GM23338 (cell line): ENCODE measurements around the gene RRAS2. TPM values are rescaled to one million over a fixed set of nuclear protein-coding genes. Genes with fewer than 3 reads are reported as not detected.

ENCODE experiments used
- ATAC-seq: fragments of 200-7000 bp; cut with Tn5 transposase; 3 replicates; pipeline ENCODE4 v1.9.1; 2020
- DNase-seq: peaks from one replicate; pipeline ENCODE4 v3.0.0-alpha.2; 2015; ENCODE audit warnings: low spot score
- H2AFZ ChIP-seq: fragments of 200-600 bp; sonication (generic); 2 replicates; pipeline ENCODE4 v1.8.0; 2016; ENCODE audit warnings: antibody characterized with exemption, mild to moderate bottlenecking, moderate library complexity
- H3F3A ChIP-seq: fragments of 200-600 bp; sonication (generic); replicated peaks from 2 replicates; pipeline ENCODE4 v1.8.0; 2017; ENCODE audit warnings: antibody characterized with exemption, mixed run types, low read depth
- H3K27ac ChIP-seq: fragments of 200-600 bp; sonication (generic); 2 replicates; pipeline ENCODE4 v1.6.1; 2016; ENCODE audit warnings: low read depth
- H3K27me3 ChIP-seq: fragments of 200-600 bp; sonication (generic); 2 replicates; pipeline ENCODE4 v1.8.0; 2016; ENCODE audit warnings: mild to moderate bottlenecking, mixed run types, moderate library complexity; ENCODE audit not compliant: insufficient read depth
- H3K36me3 ChIP-seq: fragments of 200-600 bp; sonication (generic); 2 replicates; pipeline ENCODE4 v1.8.0; 2016; ENCODE audit warnings: mild to moderate bottlenecking; ENCODE audit not compliant: insufficient read depth
- H3K4me1 ChIP-seq: fragments of 200-600 bp; sonication (generic); 2 replicates; pipeline ENCODE4 v1.8.0; 2016; ENCODE audit warnings: mild to moderate bottlenecking, moderate library complexity; ENCODE audit not compliant: insufficient read depth
- H3K4me2 ChIP-seq: fragments of 200-600 bp; sonication (generic); 2 replicates; pipeline ENCODE4 v1.7.1; 2017; ENCODE audit warnings: mixed run types
- H3K4me3 ChIP-seq: fragments of 200-600 bp; sonication (generic); 2 replicates; pipeline ENCODE4 v1.6.1; 2016; ENCODE audit warnings: mixed run types
- H3K79me2 ChIP-seq: fragments of 200-600 bp; sonication (generic); replicated peaks from 2 replicates; pipeline ENCODE4 v1.8.0; 2017; ENCODE audit warnings: mild to moderate bottlenecking; ENCODE audit not compliant: insufficient read depth
- H3K9me2 ChIP-seq: fragments of 200-600 bp; sonication (generic); 2 replicates; pipeline ENCODE4 v1.8.0; 2017; ENCODE audit not compliant: insufficient read depth
- H4K20me1 ChIP-seq: fragments of 200-600 bp; sonication (generic); replicated peaks from 2 replicates; pipeline ENCODE4 v1.8.0; 2017; ENCODE audit warnings: mild to moderate bottlenecking; ENCODE audit not compliant: insufficient read depth
- H3K27ac Mint-ChIP-seq: 2 replicates; pipeline ENCODE4 v1.8.0; 2020; ENCODE audit warnings: inconsistent platforms, mild to moderate bottlenecking, moderate library complexity, mixed read lengths
- H3K27me3 Mint-ChIP-seq: 3 replicates; pipeline ENCODE4 v1.8.0; 2022; ENCODE audit warnings: low read depth, mild to moderate bottlenecking, moderate library complexity, mixed read lengths, inconsistent platforms; ENCODE audit not compliant: insufficient read depth, poor library complexity
- H3K36me3 Mint-ChIP-seq: 3 replicates; pipeline ENCODE4 v1.8.0; 2021; ENCODE audit warnings: low read depth, mild to moderate bottlenecking, inconsistent platforms, moderate library complexity, mixed read lengths
- H3K4me1 Mint-ChIP-seq: 3 replicates; pipeline ENCODE4 v1.8.0; 2020; ENCODE audit warnings: mild to moderate bottlenecking, inconsistent platforms, mixed read lengths
- H3K4me3 Mint-ChIP-seq: 3 replicates; pipeline ENCODE4 v1.8.0; 2021; ENCODE audit warnings: moderate library complexity, mild to moderate bottlenecking, inconsistent platforms, mixed read lengths
- H3K9me3 Mint-ChIP-seq: 3 replicates; pipeline ENCODE4 v1.8.0; 2020; ENCODE audit warnings: moderate library complexity, mild to moderate bottlenecking, inconsistent platforms, mixed read lengths
- CREB1 ChIP-seq: fragments of 250-450 bp; sonication (Bioruptor Pico); IDR thresholded peaks from 2 replicates; pipeline ENCODE4 v1.5.0; 2020; ENCODE audit warnings: low read depth, mild to moderate bottlenecking, moderate library complexity
- CTCF ChIP-seq, 2 experiments: fragments of 200-600 bp in 1 of 2; sonication (generic) in 1 of 2; conservative IDR thresholded peaks; 2 replicates each; pipeline versions ENCODE4 v1.5.1 to v1.6.1; 2016 to 2017; ENCODE audit warnings: antibody characterized with exemption in 2 of 2, low read depth in 2 of 2, mild to moderate bottlenecking in 2 of 2, moderate library complexity in 1 of 2
- ETS1 ChIP-seq: IDR thresholded peaks from 2 replicates; pipeline ENCODE4 v1.6.1; 2016; ENCODE audit warnings: antibody characterized with exemption
- EZH2 ChIP-seq: fragments of 200-600 bp; sonication (generic); IDR thresholded peaks from one replicate; pipeline ENCODE4 v1.8.0; 2017; ENCODE audit warnings: antibody characterized with exemption, mild to moderate bottlenecking, low read depth; ENCODE audit not compliant: unreplicated experiment
- JUNB ChIP-seq: IDR thresholded peaks from one replicate; pipeline ENCODE4 v1.6.1; 2016; ENCODE audit warnings: antibody characterized with exemption; ENCODE audit not compliant: unreplicated experiment
- NANOG ChIP-seq: IDR thresholded peaks from 2 replicates; pipeline ENCODE4 v1.6.1; 2016; ENCODE audit warnings: antibody characterized with exemption, borderline replicate concordance
- POLR2AphosphoS5 ChIP-seq: IDR thresholded peaks from 2 replicates; pipeline ENCODE4 v1.6.1; 2016; ENCODE audit warnings: antibody characterized with exemption, low read depth
- REST ChIP-seq: IDR thresholded peaks from one replicate; pipeline ENCODE4 v1.6.1; 2018; ENCODE audit warnings: antibody characterized with exemption; ENCODE audit not compliant: unreplicated experiment
- STAT1 ChIP-seq: IDR thresholded peaks from one replicate; pipeline ENCODE4 v1.6.1; 2016; ENCODE audit warnings: antibody characterized with exemption; ENCODE audit not compliant: unreplicated experiment
- ZNF114 ChIP-seq: fragments of 250-450 bp; sonication (Bioruptor Pico); IDR thresholded peaks from 2 replicates; pipeline ENCODE4 v1.5.0; 2020; ENCODE audit warnings: mild to moderate bottlenecking, moderate library complexity
- polyA plus RNA-seq: library from polyadenylated mRNA; unstranded; fragments of >200 nt; fragmentation: Nextera tagmentation; extraction: Ambion mirVana; gene quantifications from 2 replicates; pipeline ENCODE4 v1.2.1, GENCODE V29; 2016
- total RNA-seq: library from RNA; depleted of rRNA; stranded (reverse); fragments of >200 nt; shearing (Covaris generic); gene quantifications from 2 replicates; pipeline ENCODE4 v1.2.3, GENCODE V29; 2014

The RRAS2 gene
- total and polyA plus RNA-seq, 2 experiments from 2014 or later, result 196 to 293 TPM

GRCh38 chr11:14331476-14332136 is 27.4 kb downstream of the RRAS2 start (continued):
- no peak for TF ChIP-seq REST
- TF ChIP-seq EZH2, result no peak
- no peak for TF ChIP-seq ZNF114
- TF ChIP-seq NANOG, result no peak
- TF ChIP-seq STAT1, result no peak
- TF ChIP-seq JUNB, result no peak
- TF ChIP-seq CREB1 (CRISPR knock-in tag), result no peak
- no peak for TF ChIP-seq POLR2AphosphoS5

GRCh38 chr11:14330881-14331280 is 28.1 kb downstream of the RRAS2 start:
- Histone ChIP-seq H3K4me2 (peak overlapping the region; percentile 4; the same call in 1 of the 2 replicates), H3K4me1 (peaks cover 83% of the 10 kb centered on the region), H3K36me3 (no peaks in the 10 kb centered on the region), H3K4me3 (no peak overlapping the region), H3K27me3 (no peaks in the 10 kb centered on the region), H3F3A (no peaks in the 10 kb centered on the region), H3K27ac (peak overlapping the region; percentile 47; the same call in 1 of the 2 replicates), H3K79me2 (peaks cover 99% of the 10 kb centered on the region), H3K9me2 (no peaks in the 10 kb centered on the region), H4K20me1 (peaks cover 4% of the 10 kb centered on the region), H2AFZ (no peak overlapping the region)
- no peak overlapping the region for H3K4me3 Mint-ChIP-seq
- H3K4me1 Mint-ChIP-seq, result peaks cover 65% of the 10 kb centered on the region
- peaks cover 6% of the 10 kb centered on the region; the same call in 2 of the 3 replicates for H3K36me3 Mint-ChIP-seq
- H3K9me3 Mint-ChIP-seq, result no peaks in the 10 kb centered on the region
- DNase-seq (no peak), ATAC-seq (peak; percentile 33; the same call in 2 of the 3 replicates)
- H3K27ac Mint-ChIP-seq, result peak overlapping the region; percentile 81; the same call in 1 of the 2 replicates
- peaks cover 4% of the 10 kb centered on the region for H3K27me3 Mint-ChIP-seq
- TF ChIP-seq CTCF (conservative IDR thresholded peaks at IDR 0.05; ENCODE audit: low read depth in 2 of 2) (no peak), ZNF114 (no peak), POLR2AphosphoS5 (no peak), NANOG (no peak), REST (no peak), CREB1 (CRISPR knock-in tag) (no peak), ETS1 (no peak)
